ENCODE data around the gene TMPRSS15. TPM values are rescaled to one million over a fixed set of nuclear protein-coding genes. Genes with fewer than 3 reads are reported as not detected.

Gene TMPRSS15
- total RNA-seq, 2 experiments from 2014 or later: not detected

DNA sequence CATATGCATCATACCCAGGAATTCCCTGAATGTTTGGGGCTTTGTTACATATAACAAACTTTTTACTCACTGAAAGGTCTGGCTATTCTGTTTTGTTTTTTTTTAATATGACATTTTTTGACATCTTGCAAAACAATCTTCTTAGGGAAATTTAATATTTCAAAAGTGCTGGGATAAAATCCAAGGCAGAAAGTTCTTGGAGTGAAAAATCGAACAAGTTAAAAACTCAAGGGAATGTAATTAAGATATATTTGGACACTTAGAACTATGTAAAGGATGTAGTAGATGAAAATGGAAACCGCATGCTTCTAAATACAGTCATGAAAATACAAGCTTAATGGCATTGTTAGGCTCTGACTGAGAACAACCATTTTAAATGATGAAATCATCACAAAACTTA lies 150.4 kb downstream of the TMPRSS15 start:
- H3K27me3 Mint-ChIP-seq: no peaks in the 10 kb centered on the region
- no peak overlapping the region for H3K4me3 Mint-ChIP-seq
- ChIA-PET POLR2A (no interaction called here), CTCF (no interaction called here)
- no peak overlapping the region for H3K27ac Mint-ChIP-seq
- H3K9me3 Mint-ChIP-seq: no peaks in the 10 kb centered on the region
- no peaks in the 10 kb centered on the region for H3K36me3 Mint-ChIP-seq
- DNase-seq: no peak
- no peaks in the 10 kb centered on the region for H3K4me1 Mint-ChIP-seq (ENCODE audit: low read depth)
- intact Hi-C loops (cut with micrococcal nuclease): no loop called here

DNA sequence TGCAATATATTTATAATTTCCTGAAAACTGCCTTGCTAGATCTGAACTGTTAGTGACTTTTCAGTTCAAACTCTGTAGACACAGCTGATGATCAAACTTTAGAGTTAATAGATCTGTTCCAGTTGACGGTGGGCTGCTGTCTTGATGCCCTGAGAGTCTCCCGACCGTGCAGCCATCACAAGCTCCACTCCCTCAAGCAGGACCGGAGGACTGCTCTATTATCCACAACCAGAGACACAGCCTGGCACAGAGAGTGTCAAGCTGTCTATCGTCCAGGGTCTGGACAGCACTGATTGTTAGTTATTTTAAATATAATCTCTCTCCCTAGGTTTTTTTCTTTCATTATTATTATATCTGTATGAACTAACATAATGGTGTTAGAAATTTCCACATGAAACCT lies 150.9 kb downstream of the TMPRSS15 start:
- DNase-seq: no peak
- no peaks in the 10 kb centered on the region for H3K4me1 Mint-ChIP-seq (ENCODE audit: low read depth)
- H3K27me3 Mint-ChIP-seq: no peaks in the 10 kb centered on the region
- intact Hi-C loops (cut with micrococcal nuclease): no loop called here
- CTCF ChIA-PET: interaction anchor here (1.5 kb wide), 1 partner anchor 327 kb away, joined by 3 read pairs; no protein-coding TSS in a partner anchor
- POLR2A ChIA-PET: no interaction called here
- no peaks in the 10 kb centered on the region for H3K36me3 Mint-ChIP-seq
- no peak overlapping the region for H3K27ac Mint-ChIP-seq
- no peaks in the 10 kb centered on the region for H3K9me3 Mint-ChIP-seq
- no peak overlapping the region for H3K4me3 Mint-ChIP-seq

GRCh38 chr21:18252256-18252655 lies 151.3 kb downstream of the TMPRSS15 start:
- Mint-ChIP-seq H3K9me3 (no peaks in the 10 kb centered on the region), H3K4me1 (ENCODE audit: low read depth) (no peaks in the 10 kb centered on the region), H3K36me3 (no peaks in the 10 kb centered on the region), H3K27me3 (no peaks in the 10 kb centered on the region), H3K4me3 (no peak overlapping the region), H3K27ac (no peak overlapping the region)
- intact Hi-C loops (cut with micrococcal nuclease): no loop called here
- POLR2A ChIA-PET: no interaction called here
- DNase-seq: no peak
- CTCF ChIA-PET: interaction anchor here (1.5 kb wide), 1 partner anchor 327 kb away, joined by 3 read pairs; no protein-coding TSS in a partner anchor

DNA sequence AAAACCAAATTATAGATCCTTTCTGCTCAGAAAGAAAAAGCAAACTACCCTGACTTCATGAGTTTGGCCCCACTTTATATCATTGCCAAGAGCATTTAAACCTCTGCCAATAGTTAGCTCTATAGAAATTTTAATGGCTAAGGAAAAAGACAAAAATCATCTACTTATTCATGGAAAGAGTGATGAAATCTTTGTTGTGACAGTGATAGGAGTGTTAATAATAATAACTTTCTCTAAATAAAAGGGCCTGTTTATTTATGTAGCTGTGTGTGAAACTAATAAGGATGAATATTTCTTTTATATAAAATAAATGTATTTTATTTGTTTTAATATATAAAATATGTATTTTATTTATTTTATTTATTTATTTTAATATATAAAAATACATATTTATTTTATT lies 152.5 kb downstream of the TMPRSS15 start:
- CTCF ChIA-PET: no interaction called here
- DNase-seq: no peak
- Mint-ChIP-seq H3K27ac (no peak overlapping the region), H3K27me3 (peaks cover under 1% of the 10 kb centered on the region), H3K4me3 (no peak overlapping the region), H3K36me3 (peaks cover under 1% of the 10 kb centered on the region), H3K9me3 (no peaks in the 10 kb centered on the region), H3K4me1 (ENCODE audit: low read depth) (no peaks in the 10 kb centered on the region)
- POLR2A ChIA-PET: no interaction called here
- intact Hi-C loops (cut with micrococcal nuclease): no loop called here

DNA sequence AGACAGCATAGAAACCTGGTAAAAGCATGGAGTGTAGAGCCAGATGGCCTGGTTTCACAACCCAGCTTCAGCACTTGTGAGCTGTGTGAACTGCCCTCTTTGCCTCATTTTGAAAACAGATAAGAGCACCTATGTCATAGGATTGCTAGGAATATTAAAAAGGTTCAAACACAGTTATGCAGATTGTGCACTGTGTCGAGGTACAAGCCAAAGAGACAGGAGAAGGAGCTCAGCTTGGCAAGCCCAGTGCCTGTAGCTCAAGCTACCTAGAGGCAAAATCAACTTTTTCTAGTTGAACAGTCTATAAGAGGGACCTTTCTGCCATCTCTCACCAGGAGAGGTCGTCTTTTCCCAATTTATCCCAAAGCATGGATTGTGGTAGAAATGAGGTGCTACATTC lies 153.9 kb downstream of the TMPRSS15 start:
- POLR2A ChIA-PET: no interaction called here
- CTCF ChIA-PET: no interaction called here
- Mint-ChIP-seq H3K36me3 (peaks cover 4% of the 10 kb centered on the region), H3K9me3 (no peaks in the 10 kb centered on the region), H3K4me1 (ENCODE audit: low read depth) (no peaks in the 10 kb centered on the region), H3K27ac (no peak overlapping the region), H3K27me3 (peaks cover 8% of the 10 kb centered on the region), H3K4me3 (no peak overlapping the region)
- intact Hi-C loops (cut with micrococcal nuclease): no loop called here
- DNase-seq: no peak

- Mint-ChIP-seq H3K36me3 (peaks cover 6% of the 10 kb centered on the region), H3K27ac (no peak overlapping the region), H3K4me3 (no peak overlapping the region), H3K9me3 (no peaks in the 10 kb centered on the region), H3K4me1 (ENCODE audit: low read depth) (no peaks in the 10 kb centered on the region), H3K27me3 (peaks cover 13% of the 10 kb centered on the region)
- intact Hi-C loops (cut with micrococcal nuclease): no loop called here
- no peak for DNase-seq
- POLR2A ChIA-PET: no interaction called here
- CTCF ChIA-PET: no interaction called here
These were observed 155.4 kb downstream of the TMPRSS15 start for GRCh38 chr21:18248171-18248570.

GRCh38 chr21:18245464-18245967 lies 158.1 kb downstream of the TMPRSS15 start:
- CTCF ChIA-PET: no interaction called here
- Mint-ChIP-seq H3K9me3 (no peaks in the 10 kb centered on the region), H3K27ac (no peak overlapping the region)

DNA sequence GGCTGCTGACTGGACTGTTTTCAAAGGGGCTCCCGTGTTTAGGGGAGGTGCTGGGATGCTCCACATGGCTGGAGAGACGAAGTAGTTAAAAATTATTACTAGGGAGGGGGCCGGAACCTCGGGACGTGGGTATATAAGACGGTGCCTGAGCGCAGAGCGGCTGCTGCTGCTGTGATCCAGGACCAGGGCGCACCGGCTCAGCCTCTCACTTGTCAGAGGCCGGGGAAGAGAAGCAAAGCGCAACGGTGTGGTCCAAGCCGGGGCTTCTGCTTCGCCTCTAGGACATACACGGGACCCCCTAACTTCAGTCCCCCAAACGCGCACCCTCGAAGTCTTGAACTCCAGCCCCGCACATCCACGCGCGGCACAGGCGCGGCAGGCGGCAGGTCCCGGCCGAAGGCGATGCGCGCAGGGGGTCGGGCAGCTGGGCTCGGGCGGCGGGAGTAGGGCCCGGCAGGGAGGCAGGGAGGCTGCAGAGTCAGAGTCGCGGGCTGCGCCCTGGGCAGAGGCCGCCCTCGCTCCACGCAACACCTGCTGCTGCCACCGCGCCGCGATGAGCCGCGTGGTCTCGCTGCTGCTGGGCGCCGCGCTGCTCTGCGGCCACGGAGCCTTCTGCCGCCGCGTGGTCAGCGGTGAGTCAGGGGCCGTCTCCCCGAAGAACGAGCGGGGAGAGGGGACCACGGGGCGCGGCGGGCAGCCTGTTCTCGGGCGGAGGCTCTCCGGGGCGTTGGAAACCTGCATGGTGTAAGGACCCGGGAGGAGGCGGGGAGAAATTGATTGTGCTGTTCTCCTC lies 158.7 kb downstream of the TMPRSS15 start, which contains the start of gene CHODL:
Gene CHODL (plus strand): TSS at position 163 of the 793 bp plus-strand sequence. CDS start 391 bp downstream, at position 554.
- no peak within 1 kb of the TSS for H3K27ac Mint-ChIP-seq
- ChIA-PET CTCF (no interaction called here), POLR2A (no interaction called here)
- intact Hi-C loops (cut with micrococcal nuclease): no loop called here
- H3K36me3 Mint-ChIP-seq: peaks cover 6% of the 10 kb centered on the region
- peaks cover 13% of the 10 kb centered on the region for H3K27me3 Mint-ChIP-seq
- H3K4me3 Mint-ChIP-seq: no peak within 1 kb of the TSS
- H3K9me3 Mint-ChIP-seq: no peaks in the 10 kb centered on the region
- DNase-seq: no peak
- no peaks in the 10 kb centered on the region for H3K4me1 Mint-ChIP-seq (ENCODE audit: low read depth)

More at GRCh38 chr21:18245464-18245967, 158.1 kb downstream of the TMPRSS15 start:
- Mint-ChIP-seq H3K4me1 (ENCODE audit: low read depth) (no peaks in the 10 kb centered on the region), H3K4me3 (no peak overlapping the region), H3K36me3 (peaks cover 6% of the 10 kb centered on the region), H3K27me3 (peaks cover 13% of the 10 kb centered on the region)
- POLR2A ChIA-PET: no interaction called here
- intact Hi-C loops (cut with micrococcal nuclease): no loop called here
- no peak for DNase-seq

DNA sequence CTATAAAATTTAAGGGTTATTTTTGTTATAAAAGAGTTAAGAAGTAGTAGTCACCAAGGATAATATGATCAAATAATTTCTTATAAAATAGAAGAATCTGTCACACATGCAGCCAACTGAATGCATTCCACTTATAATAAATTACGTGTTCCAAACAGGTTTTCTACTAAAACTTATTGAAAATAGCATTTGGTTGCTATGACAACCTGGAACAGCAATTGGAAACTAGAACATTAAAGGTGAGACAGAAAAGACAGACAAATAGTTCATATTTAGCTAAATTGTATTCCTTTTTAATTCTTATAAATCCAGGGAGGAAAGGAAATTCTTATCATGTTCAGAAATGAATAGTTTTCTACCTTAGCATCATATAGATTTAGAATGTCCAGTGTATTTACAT lies 168.0 kb downstream of the TMPRSS15 start:
- DNase-seq: no peak
- Mint-ChIP-seq H3K4me3 (no peak overlapping the region), H3K36me3 (no peaks in the 10 kb centered on the region), H3K27me3 (no peaks in the 10 kb centered on the region), H3K9me3 (peaks cover 2% of the 10 kb centered on the region), H3K4me1 (ENCODE audit: low read depth) (no peaks in the 10 kb centered on the region), H3K27ac (no peak overlapping the region)
- ChIA-PET POLR2A (no interaction called here), CTCF (no interaction called here)
- intact Hi-C loops (cut with micrococcal nuclease): no loop called here

DNA sequence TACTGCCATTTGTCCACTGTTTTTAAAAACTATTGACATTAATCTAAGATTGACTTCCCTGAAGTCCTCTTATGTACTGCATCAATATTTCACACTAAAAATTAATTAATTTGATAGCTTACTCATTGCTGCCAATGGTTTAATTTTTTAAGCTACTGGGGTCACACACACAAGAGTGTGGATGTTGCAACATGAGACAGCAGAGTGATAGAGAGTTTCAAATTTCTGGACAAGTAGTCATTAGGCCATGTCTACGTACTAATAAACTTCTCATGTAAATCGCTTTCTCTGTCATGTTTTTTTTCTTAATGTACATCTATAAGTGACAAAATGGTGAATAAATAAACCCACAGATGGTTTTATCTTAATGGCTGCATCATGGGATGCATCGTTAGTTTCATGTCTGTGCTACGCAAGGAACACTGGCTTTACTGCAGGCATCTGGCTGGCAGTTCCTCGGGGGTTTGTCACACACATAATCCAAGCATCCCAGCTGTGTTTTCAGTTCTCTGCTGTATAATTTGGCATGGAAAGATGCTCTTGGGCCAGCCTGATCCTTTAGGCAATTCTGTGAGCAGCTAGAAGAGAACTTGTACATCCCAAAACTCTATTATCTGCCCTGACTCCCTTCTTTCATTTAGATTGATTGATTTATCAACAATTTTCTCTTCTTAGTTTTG lies 175.4 kb downstream of the TMPRSS15 start:
- no peaks in the 10 kb centered on the region for H3K27me3 Mint-ChIP-seq
- no peak for DNase-seq
- H3K4me3 Mint-ChIP-seq: no peak overlapping the region
- POLR2A ChIA-PET: no interaction called here
- H3K9me3 Mint-ChIP-seq: no peaks in the 10 kb centered on the region
- no peaks in the 10 kb centered on the region for H3K4me1 Mint-ChIP-seq (ENCODE audit: low read depth)
- intact Hi-C loops (cut with micrococcal nuclease): no loop called here
- CTCF ChIA-PET: no interaction called here
- H3K27ac Mint-ChIP-seq: no peak overlapping the region
- no peaks in the 10 kb centered on the region for H3K36me3 Mint-ChIP-seq

DNA sequence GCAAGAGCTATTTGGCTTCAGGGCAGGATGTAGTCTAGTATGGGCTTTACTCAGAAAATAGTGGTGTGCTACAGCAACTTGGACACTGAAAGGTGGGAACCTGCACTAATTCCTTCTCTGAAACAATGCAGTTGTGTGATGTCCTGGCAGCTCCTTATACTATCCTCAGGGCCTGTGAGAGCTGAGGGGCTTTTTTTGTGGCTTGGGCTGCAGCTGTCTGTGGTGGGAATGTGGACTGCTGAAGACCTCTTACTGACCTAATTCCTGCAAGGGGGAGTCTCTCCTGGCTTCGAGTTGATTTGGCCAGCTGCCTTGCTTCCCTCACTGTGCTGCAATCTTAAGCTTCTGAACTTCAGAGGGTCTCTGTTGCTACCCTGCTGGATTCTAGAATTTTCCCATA lies 181.2 kb downstream of the TMPRSS15 start:
- Mint-ChIP-seq H3K4me3 (no peak overlapping the region), H3K27me3 (no peaks in the 10 kb centered on the region), H3K9me3 (peaks cover 36% of the 10 kb centered on the region), H3K4me1 (ENCODE audit: low read depth) (no peaks in the 10 kb centered on the region), H3K27ac (no peak overlapping the region), H3K36me3 (no peaks in the 10 kb centered on the region)
- POLR2A ChIA-PET: no interaction called here
- intact Hi-C loops (cut with micrococcal nuclease): no loop called here
- no peak for DNase-seq
- CTCF ChIA-PET: no interaction called here

- Mint-ChIP-seq H3K36me3 (no peaks in the 10 kb centered on the region), H3K4me3 (no peak overlapping the region), H3K9me3 (peaks cover 48% of the 10 kb centered on the region), H3K4me1 (ENCODE audit: low read depth) (no peaks in the 10 kb centered on the region), H3K27ac (no peak overlapping the region), H3K27me3 (no peaks in the 10 kb centered on the region)
- no peak for DNase-seq
- intact Hi-C loops (cut with micrococcal nuclease): no loop called here
- POLR2A ChIA-PET: no interaction called here
- CTCF ChIA-PET: no interaction called here
These were observed 183.1 kb downstream of the TMPRSS15 start for GRCh38 chr21:18220498-18220897.

Data from activated CD4-positive, alpha-beta memory T cell treated with anti-CD3 and anti-CD28 coated beads for 36 hours (primary cell).